GM12872 (cell line): ENCODE data around the gene MATR3.

Source experiments
- TF ChIP-seq, protein P1 (sequence below): IDR thresholded peaks from 3 replicates; pipeline ENCODE4 v1.5.1; 2011; ENCODE audit warnings: low read depth, mild to moderate bottlenecking, low read length, moderate library complexity; ENCODE audit not compliant: insufficient read depth

The MATR3 gene

DNA sequence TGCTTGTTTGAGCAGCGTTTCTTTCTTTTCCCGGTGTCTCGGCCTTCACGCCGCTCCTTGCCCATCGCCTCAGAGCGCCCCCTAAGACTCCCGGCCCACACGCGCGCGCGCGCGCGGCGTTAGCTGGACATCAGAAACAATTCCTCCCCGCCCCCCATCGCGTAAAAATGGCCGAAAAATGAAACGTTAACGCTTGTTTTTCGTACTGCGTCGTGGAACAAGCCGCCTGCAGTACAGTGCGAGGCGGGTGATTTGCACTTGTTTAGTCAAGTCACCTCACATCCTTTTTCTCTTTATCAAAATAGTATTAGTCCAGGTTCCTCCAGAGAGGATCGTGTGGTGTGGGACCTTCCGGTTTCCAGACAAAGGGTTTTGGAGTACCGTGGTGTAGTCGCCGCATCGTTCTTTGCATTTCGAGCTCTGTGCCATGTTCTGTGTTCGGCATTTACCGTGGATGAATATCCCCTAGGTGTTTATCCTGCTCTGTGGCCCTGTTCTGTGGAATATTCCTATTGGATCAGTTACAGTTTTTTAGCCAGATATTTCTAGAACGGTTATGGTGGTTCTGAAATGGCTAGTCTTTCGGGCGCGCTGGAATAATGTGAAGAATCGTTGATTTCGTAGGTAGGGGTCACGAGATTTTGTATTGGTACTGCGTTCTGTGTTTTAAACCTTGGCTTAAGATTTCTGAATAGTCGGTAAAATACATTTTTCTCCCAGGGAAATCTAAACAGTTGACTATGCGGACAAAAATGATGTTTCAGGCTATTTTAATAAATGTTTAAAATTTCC, 1.0 kb downstream of the MATR3 start:
- TF ChIP-seq, protein P1, sequence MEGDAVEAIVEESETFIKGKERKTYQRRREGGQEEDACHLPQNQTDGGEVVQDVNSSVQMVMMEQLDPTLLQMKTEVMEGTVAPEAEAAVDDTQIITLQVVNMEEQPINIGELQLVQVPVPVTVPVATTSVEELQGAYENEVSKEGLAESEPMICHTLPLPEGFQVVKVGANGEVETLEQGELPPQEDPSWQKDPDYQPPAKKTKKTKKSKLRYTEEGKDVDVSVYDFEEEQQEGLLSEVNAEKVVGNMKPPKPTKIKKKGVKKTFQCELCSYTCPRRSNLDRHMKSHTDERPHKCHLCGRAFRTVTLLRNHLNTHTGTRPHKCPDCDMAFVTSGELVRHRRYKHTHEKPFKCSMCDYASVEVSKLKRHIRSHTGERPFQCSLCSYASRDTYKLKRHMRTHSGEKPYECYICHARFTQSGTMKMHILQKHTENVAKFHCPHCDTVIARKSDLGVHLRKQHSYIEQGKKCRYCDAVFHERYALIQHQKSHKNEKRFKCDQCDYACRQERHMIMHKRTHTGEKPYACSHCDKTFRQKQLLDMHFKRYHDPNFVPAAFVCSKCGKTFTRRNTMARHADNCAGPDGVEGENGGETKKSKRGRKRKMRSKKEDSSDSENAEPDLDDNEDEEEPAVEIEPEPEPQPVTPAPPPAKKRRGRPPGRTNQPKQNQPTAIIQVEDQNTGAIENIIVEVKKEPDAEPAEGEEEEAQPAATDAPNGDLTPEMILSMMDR: peak; percentile 34; the same call in 2 of the 3 replicates

- TF ChIP-seq, protein P1: no peak
Measured at GRCh38 chr5:139295346-139296057, 2.0 kb downstream of the MATR3 start.

GRCh38 chr5:139296198-139296597, 2.7 kb downstream of the MATR3 start:
- TF ChIP-seq, protein P1: no peak

GRCh38 chr5:139296862-139297326, 3.4 kb downstream of the MATR3 start:
- TF ChIP-seq, protein P1: no peak

- TF ChIP-seq, protein P1: no peak
Measured at GRCh38 chr5:139297439-139298133, 4.0 kb downstream of the MATR3 start.

DNA sequence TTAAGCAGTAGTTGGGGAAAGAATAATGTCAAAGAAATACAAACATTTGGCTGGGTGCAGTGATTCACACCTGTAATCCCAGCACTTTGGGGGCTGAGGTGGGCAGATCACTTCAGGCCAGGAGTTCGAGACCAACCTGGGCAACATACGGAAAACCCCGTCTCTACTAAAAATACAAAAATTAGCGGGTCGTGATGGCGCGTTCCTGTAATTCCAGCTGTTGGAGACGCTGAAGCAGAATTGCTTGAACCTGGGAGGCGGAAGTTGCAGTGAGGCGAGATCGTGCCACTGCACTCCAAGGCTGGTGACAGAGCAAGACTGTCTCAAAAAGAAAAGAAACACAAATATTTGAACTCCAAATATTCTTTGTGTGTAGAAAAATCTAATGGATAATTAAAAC, 4.7 kb downstream of the MATR3 start:
- TF ChIP-seq, protein P1: no peak

DNA sequence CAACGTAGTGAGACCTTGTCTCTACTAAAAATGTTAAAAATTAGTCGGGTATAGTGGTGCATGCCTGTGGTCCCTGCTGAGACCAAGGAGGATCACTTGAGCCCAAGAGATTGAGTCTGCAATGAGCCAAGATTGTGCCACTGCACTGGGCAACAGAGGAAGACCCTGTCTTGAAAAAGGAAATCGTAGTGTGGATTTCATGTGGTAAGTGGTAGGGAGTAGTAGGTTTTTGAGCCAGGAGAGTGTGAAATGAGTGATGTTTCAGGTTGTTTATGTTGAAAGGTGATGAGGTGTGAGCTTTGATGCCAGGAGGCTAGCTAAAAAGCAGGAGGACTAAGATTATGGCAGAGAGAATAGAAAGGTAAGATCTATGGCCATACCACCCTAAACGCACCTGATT, 5.9 kb downstream of the MATR3 start:
- TF ChIP-seq, protein P1: no peak
